Breast epithelium (tissue), 4 donors: ENCODE data around the gene CDH18. TPM values are rescaled to one million over a fixed set of nuclear protein-coding genes. Genes with fewer than 3 reads are reported as not detected.

Experiments
- DNase-seq, 2 donors: peaks; one replicate each; pipeline ENCODE4 v3.0.0-alpha.2; 2019; ENCODE audit warnings: low spot score in 2 of 2
- H3K27ac ChIP-seq, 2 donors: fragments of 200-600 bp; sonication (generic) in 1 of 2; one replicate each; pipeline ENCODE4 v1.5.1; 2016 to 2019; ENCODE audit warnings: mild to moderate bottlenecking in 1 of 2
- H3K27me3 ChIP-seq, 2 donors: fragments of 200-600 bp; sonication (generic) in 1 of 2; one replicate each; pipeline versions ENCODE4 v1.5.1 to v1.6.0; 2017 to 2019; ENCODE audit warnings: control low read depth in 1 of 2, mild to moderate bottlenecking in 1 of 2
- H3K36me3 ChIP-seq: fragments of 200-600 bp; one replicate; pipeline ENCODE4 v1.5.1; 2019
- H3K4me1 ChIP-seq, 2 donors: fragments of 200-600 bp; sonication (generic); one replicate each; pipeline ENCODE4 v1.5.1; 2016 to 2019; ENCODE audit warnings: control low read depth in 1 of 2
- H3K4me3 ChIP-seq, 3 donors: fragments of 200-600 bp; sonication (generic); 1 replicate in 2 of 3; 2 replicates in 1 of 3; pipeline ENCODE4 v1.5.1; 2016 to 2019; ENCODE audit warnings: mild to moderate bottlenecking in 3 of 3, moderate library complexity in 2 of 3
- H3K9me3 ChIP-seq, 2 donors: fragments of 200-600 bp; sonication (generic) in 1 of 2; one replicate each; pipeline ENCODE4 v1.5.1; 2016 to 2019; ENCODE audit warnings: control low read depth in 1 of 2
- CTCF ChIP-seq, 3 donors: fragments of 450-650 bp; IDR thresholded peaks; one replicate each; pipeline ENCODE4 v1.5.1; 2016 to 2017; ENCODE audit warnings: antibody characterized with exemption in 3 of 3, mild to moderate bottlenecking in 3 of 3, moderate library complexity in 3 of 3
- POLR2A ChIP-seq: fragments of 450-650 bp; IDR thresholded peaks from one replicate; pipeline ENCODE4 v1.6.1; 2016; ENCODE audit warnings: antibody characterized with exemption, mild to moderate bottlenecking, moderate library complexity
- POLR2AphosphoS5 ChIP-seq, 3 donors: sonication (generic); formaldehyde crosslinking; IDR thresholded peaks; one replicate each; pipeline ENCODE4 v1.6.1; 2017; ENCODE audit warnings: antibody characterized with exemption in 3 of 3
- intact Hi-C: fragments of 100-400 bp; cut with DNase I; formaldehyde crosslinking; loops from one replicate; pipeline ENCODE4 v1.15.1; 2023; ENCODE audit warnings: low total_unique reads
- total RNA-seq, 3 donors: library from RNA; depleted of rRNA; stranded (reverse); fragments of >200 nt; gene quantifications; one replicate each; pipeline ENCODE4 v1.1.0, GENCODE V29; 2016

The CDH18 gene
- total RNA-seq, 3 donors from 2014 or later = not detected

DNA sequence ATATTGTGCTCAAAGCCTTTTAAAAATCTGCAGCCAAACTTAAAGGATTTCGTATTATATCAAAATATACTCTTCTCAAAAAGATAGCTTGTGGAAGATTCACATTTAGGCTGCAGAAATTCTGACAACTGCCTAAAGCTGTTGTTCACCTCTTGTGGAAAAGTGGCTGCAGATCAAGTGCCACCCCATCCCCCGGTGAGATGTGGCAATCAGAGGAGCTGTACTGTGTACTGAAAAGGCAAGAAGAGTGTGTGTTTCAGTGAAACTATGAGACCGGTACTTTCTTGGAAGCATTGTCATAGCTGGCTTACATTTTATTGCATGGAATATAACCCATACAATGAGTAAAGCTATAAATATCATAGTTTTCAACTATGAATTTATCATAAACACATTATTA lies 64.3 kb downstream of the CDH18 start:
- H3K36me3 ChIP-seq = no peaks in the 10 kb centered on the region
- no peak for DNase-seq
- H3K9me3 ChIP-seq = no peaks in the 10 kb centered on the region
- no peaks in the 10 kb centered on the region for H3K4me1 ChIP-seq
- intact Hi-C loops = no loop called here
- no peak overlapping the region for H3K4me3 ChIP-seq
- H3K27me3 ChIP-seq = no peaks in the 10 kb centered on the region
- no peak for TF ChIP-seq POLR2A
- no peak for TF ChIP-seq POLR2AphosphoS5 (IDR thresholded peaks at IDR 0.05)
- no peak for TF ChIP-seq CTCF (IDR thresholded peaks at IDR 0.05)
- no peak overlapping the region for H3K27ac ChIP-seq

- Histone ChIP-seq H3K27ac (no peak overlapping the region), H3K36me3 (no peaks in the 10 kb centered on the region), H3K27me3 (no peaks in the 10 kb centered on the region), H3K9me3 (no peaks in the 10 kb centered on the region), H3K4me3 (no peak overlapping the region), H3K4me1 (no peaks in the 10 kb centered on the region)
- no peak for DNase-seq
- TF ChIP-seq POLR2A = no peak
- TF ChIP-seq POLR2AphosphoS5 (IDR thresholded peaks at IDR 0.05) = no peak
- no peak for TF ChIP-seq CTCF (IDR thresholded peaks at IDR 0.05)
- intact Hi-C loops = no loop called here
Observed at GRCh38 chr5:19920761-19921160, 67.2 kb downstream of the CDH18 start.

DNA sequence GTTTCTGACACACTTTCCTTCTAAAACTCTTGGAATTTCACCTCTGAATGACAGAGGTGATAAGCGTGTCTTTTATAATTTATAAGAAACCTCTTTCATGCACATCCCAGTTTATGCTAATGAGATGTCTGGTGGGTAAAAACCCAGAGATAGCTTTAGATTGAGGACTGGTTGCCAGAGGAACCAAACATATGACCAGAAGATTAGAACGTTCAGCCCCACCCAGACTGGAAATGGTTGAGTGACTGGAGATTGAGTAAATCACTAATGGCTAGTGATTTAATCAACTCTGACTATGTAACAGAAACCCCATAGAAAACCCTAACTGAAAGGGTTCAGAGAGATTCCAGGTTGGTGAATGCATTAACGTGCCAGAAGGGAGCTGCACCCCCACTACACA lies 69.2 kb downstream of the CDH18 start:
- H3K27ac ChIP-seq = no peak overlapping the region
- H3K4me1 ChIP-seq = no peaks in the 10 kb centered on the region
- no peak overlapping the region for H3K4me3 ChIP-seq
- DNase-seq = no peak
- no peaks in the 10 kb centered on the region for H3K36me3 ChIP-seq
- intact Hi-C loops = no loop called here
- no peaks in the 10 kb centered on the region for H3K9me3 ChIP-seq
- no peaks in the 10 kb centered on the region for H3K27me3 ChIP-seq
- no peak for TF ChIP-seq POLR2AphosphoS5 (IDR thresholded peaks at IDR 0.05)

GRCh38 chr5:19917588-19918122 lies 70.3 kb downstream of the CDH18 start:
- no peak overlapping the region for H3K27ac ChIP-seq
- H3K4me1 ChIP-seq = no peaks in the 10 kb centered on the region
- no peaks in the 10 kb centered on the region for H3K36me3 ChIP-seq
- no peaks in the 10 kb centered on the region for H3K9me3 ChIP-seq
- H3K27me3 ChIP-seq = no peaks in the 10 kb centered on the region
- no peak overlapping the region for H3K4me3 ChIP-seq
- no peak for DNase-seq
- intact Hi-C loops = no loop called here
- TF ChIP-seq POLR2A = no peak
- TF ChIP-seq CTCF (IDR thresholded peaks at IDR 0.05) = no peak
- no peak for TF ChIP-seq POLR2AphosphoS5 (IDR thresholded peaks at IDR 0.05)

DNA sequence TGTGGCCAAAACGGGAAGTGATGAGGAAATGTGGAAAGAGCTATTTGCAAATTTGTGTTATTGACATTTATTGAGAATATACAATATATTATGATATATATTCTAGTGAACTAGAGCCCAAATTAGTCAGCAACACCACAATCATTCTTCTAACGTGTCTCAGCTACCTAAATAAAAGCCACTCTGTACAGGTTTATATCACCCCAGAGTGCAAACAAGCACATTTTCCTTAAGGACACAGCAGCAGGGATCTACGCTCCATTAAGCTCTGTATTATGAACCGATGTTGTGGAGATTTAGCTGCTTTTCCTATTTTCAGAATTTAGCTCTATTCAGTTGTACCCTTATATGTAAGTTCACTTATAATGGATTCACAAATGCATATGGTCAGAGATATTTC lies 77.9 kb downstream of the CDH18 start:
- H3K27ac ChIP-seq = no peak overlapping the region
- no peak for TF ChIP-seq POLR2A
- TF ChIP-seq CTCF (IDR thresholded peaks at IDR 0.05) = no peak
- TF ChIP-seq POLR2AphosphoS5 (IDR thresholded peaks at IDR 0.05) = no peak
- no peaks in the 10 kb centered on the region for H3K9me3 ChIP-seq
- no peaks in the 10 kb centered on the region for H3K36me3 ChIP-seq
- no peaks in the 10 kb centered on the region for H3K27me3 ChIP-seq
- intact Hi-C loops = no loop called here
- no peak for DNase-seq
- no peak overlapping the region for H3K4me3 ChIP-seq
- no peaks in the 10 kb centered on the region for H3K4me1 ChIP-seq

DNA sequence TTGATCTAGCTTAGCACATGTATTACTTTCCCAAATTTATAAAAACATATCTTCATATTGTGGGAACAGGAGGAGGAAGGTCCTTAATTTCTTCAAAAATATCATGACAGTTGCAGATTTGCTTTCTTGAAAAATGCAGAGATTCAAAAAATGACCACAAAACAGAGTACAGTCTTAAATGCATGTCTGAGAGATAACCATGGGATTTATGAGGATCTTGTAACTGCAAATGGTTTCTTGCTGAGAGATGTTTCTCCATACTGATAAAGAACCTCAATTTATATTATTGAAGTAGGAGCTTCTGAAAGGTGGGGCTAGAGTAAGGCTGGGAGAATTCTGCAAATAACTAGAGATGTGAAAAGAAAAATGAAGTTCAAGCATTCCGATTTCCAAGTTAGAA lies 83.2 kb downstream of the CDH18 start:
- H3K4me3 ChIP-seq = no peak overlapping the region
- no peaks in the 10 kb centered on the region for H3K9me3 ChIP-seq
- no peaks in the 10 kb centered on the region for H3K4me1 ChIP-seq
- H3K27me3 ChIP-seq = no peaks in the 10 kb centered on the region
- no peak for DNase-seq
- no peak overlapping the region for H3K27ac ChIP-seq
- no peak for TF ChIP-seq POLR2A
- no peak for TF ChIP-seq POLR2AphosphoS5 (IDR thresholded peaks at IDR 0.05)
- TF ChIP-seq CTCF (IDR thresholded peaks at IDR 0.05) = no peak
- intact Hi-C loops = no loop called here
- no peaks in the 10 kb centered on the region for H3K36me3 ChIP-seq
